Lower lobe of right lung (tissue), 2 donors: ENCODE results near the gene STARD8. TPM values are rescaled to one million over a fixed set of nuclear protein-coding genes. Genes with fewer than 3 reads are reported as not detected.

Experiments used
- ATAC-seq, 2 donors: fragments of 200-7000 bp; cut with Tn5 transposase; one replicate each; pipeline ENCODE4 v1.9.1; 2020 to 2022; ENCODE audit warnings: mild to moderate bottlenecking in 2 of 2, moderate library complexity in 2 of 2
- DNase-seq: peaks from one replicate; pipeline ENCODE4 v3.0.0-alpha.2; 2020
- H3K27ac ChIP-seq: fragments of 200-600 bp; one replicate; pipeline ENCODE4 v1.8.0; 2022
- H3K27me3 ChIP-seq: fragments of 200-600 bp; one replicate; pipeline ENCODE4 v1.8.0; 2022; ENCODE audit warnings: low read depth
- H3K36me3 ChIP-seq: fragments of 200-600 bp; one replicate; pipeline ENCODE4 v1.8.0; 2022; ENCODE audit warnings: mild to moderate bottlenecking
- H3K4me1 ChIP-seq: fragments of 200-600 bp; one replicate; pipeline ENCODE4 v1.8.0; 2022
- H3K4me3 ChIP-seq: fragments of 200-600 bp; one replicate; pipeline ENCODE4 v1.8.0; 2022; ENCODE audit warnings: mild to moderate bottlenecking
- H3K9me3 ChIP-seq: fragments of 200-600 bp; one replicate; pipeline ENCODE4 v1.8.0; 2022
- intact Hi-C: fragments of 100-400 bp; cut with DNase I; formaldehyde crosslinking; loops from one replicate; pipeline ENCODE4 v1.11.0; 2022
- total RNA-seq: library from RNA; stranded (reverse); fragmentation: NEBNext Ultra II Directional; extraction: Animal tissue kit (Norgen Biotek cat#: 25700); gene quantifications from one replicate; pipeline ENCODE4 v1.2.1, GENCODE V29; 2021
- TF ChIP-seq, protein P1 (sequence below): fragments of 200-600 bp; IDR thresholded peaks from one replicate; pipeline ENCODE4 v1.8.0; 2022; ENCODE audit warnings: antibody characterized with exemption, mild to moderate bottlenecking
- donor health status: DM: no; HTN: yes; CAD: no; lungs with severe emphysema.

Gene STARD8
- total RNA-seq, 1 donor from 2014 or later, result 36.5 TPM

DNA sequence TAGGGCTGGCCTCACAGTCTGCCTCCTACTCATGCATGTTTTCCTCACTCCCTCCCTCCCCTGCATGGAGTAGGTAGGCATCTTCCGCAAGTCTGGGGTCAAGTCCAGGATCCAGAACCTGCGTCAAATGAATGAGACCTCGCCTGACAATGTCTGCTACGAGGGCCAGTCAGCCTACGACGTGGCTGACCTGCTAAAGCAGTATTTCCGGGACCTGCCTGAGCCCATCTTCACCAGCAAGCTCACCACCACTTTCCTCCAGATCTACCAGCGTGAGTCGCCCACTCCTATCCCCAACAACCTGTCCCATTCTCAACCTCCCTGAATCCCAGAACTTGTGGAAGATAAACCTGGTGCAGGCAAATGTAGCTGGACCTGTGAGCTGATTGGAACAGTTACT is 73.4 kb downstream of the STARD8 start:
- DNase-seq (no peak), ATAC-seq (no peak)
- Histone ChIP-seq H3K9me3 (no peaks in the 10 kb centered on the region), H3K4me1 (no peaks in the 10 kb centered on the region), H3K27ac (no peak overlapping the region), H3K27me3 (no peaks in the 10 kb centered on the region), H3K36me3 (peaks cover 80% of the 10 kb centered on the region), H3K4me3 (no peak overlapping the region)
- TF ChIP-seq, protein P1, sequence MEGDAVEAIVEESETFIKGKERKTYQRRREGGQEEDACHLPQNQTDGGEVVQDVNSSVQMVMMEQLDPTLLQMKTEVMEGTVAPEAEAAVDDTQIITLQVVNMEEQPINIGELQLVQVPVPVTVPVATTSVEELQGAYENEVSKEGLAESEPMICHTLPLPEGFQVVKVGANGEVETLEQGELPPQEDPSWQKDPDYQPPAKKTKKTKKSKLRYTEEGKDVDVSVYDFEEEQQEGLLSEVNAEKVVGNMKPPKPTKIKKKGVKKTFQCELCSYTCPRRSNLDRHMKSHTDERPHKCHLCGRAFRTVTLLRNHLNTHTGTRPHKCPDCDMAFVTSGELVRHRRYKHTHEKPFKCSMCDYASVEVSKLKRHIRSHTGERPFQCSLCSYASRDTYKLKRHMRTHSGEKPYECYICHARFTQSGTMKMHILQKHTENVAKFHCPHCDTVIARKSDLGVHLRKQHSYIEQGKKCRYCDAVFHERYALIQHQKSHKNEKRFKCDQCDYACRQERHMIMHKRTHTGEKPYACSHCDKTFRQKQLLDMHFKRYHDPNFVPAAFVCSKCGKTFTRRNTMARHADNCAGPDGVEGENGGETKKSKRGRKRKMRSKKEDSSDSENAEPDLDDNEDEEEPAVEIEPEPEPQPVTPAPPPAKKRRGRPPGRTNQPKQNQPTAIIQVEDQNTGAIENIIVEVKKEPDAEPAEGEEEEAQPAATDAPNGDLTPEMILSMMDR, result no peak
- intact Hi-C loops, result no loop called here

DNA sequence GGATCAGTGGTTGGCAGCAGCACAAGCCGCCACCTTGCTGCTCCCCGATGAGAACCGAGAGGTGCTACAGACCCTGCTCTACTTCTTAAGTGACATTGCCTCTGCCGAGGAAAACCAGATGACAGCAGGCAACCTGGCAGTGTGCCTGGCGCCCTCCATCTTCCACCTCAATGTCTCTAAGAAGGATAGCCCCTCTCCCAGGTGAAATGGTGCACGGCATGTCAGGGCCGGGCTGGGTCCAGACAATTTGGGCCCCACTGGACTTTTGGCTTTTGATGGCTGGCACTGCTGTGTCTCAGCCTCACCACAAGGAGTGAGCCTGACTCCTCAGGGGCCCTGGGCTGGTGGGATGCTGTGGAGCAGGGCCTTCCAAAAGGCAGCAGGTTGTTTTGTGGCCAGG is 74.1 kb downstream of the STARD8 start:
- no peak overlapping the region for H3K27ac ChIP-seq
- TF ChIP-seq, protein P1, result no peak
- H3K4me3 ChIP-seq, result no peak overlapping the region
- H3K4me1 ChIP-seq, result no peaks in the 10 kb centered on the region
- H3K36me3 ChIP-seq, result peaks cover 73% of the 10 kb centered on the region
- ATAC-seq (no peak), DNase-seq (no peak)
- H3K27me3 ChIP-seq, result no peaks in the 10 kb centered on the region
- intact Hi-C loops, result no loop called here
- no peaks in the 10 kb centered on the region for H3K9me3 ChIP-seq

DNA sequence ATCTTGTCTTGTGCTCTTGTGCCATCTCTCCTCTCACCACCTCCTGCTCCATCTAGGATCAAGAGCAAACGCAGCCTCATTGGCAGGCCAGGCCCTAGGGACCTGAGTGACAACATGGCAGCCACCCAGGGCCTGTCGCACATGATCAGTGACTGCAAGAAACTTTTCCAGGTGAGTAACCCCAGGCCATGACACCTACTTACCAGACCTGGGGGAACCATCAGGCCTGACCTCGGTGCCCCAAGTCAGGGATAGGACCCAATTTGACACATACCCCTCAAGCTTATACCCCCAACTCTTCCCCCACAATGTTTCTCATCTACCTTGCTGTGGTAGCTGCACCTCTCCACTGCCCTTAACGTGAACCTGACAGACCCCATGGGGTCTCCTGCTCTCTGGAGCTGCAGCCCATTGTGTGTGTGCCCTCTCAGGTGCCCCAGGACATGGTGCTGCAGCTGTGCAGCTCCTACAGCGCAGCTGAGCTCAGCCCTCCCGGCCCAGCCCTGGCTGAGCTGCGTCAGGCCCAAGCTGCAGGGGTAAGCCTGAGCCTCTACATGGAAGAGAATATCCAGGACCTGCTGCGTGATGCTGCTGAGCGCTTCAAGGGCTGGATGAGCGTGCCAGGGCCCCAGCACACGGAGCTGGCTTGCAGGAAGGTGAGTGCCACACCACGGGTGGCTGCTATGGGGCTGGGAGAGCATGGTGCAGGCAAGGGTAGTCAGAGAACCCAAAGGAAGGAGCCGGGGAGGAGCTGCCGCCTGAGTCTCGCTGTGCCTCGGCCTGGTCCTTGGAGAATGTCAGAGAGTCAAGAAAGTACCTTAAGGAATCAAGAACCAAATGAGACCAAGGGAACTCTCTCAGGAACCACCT is 74.8 kb downstream of the STARD8 start:
- no peak overlapping the region for H3K27ac ChIP-seq
- TF ChIP-seq, protein P1, result no peak
- H3K9me3 ChIP-seq, result no peaks in the 10 kb centered on the region
- H3K27me3 ChIP-seq, result no peaks in the 10 kb centered on the region
- H3K4me3 ChIP-seq, result no peak overlapping the region
- ATAC-seq (no peak), DNase-seq (no peak)
- H3K36me3 ChIP-seq, result peaks cover 71% of the 10 kb centered on the region
- H3K4me1 ChIP-seq, result no peaks in the 10 kb centered on the region
- intact Hi-C loops, result no loop called here

DNA sequence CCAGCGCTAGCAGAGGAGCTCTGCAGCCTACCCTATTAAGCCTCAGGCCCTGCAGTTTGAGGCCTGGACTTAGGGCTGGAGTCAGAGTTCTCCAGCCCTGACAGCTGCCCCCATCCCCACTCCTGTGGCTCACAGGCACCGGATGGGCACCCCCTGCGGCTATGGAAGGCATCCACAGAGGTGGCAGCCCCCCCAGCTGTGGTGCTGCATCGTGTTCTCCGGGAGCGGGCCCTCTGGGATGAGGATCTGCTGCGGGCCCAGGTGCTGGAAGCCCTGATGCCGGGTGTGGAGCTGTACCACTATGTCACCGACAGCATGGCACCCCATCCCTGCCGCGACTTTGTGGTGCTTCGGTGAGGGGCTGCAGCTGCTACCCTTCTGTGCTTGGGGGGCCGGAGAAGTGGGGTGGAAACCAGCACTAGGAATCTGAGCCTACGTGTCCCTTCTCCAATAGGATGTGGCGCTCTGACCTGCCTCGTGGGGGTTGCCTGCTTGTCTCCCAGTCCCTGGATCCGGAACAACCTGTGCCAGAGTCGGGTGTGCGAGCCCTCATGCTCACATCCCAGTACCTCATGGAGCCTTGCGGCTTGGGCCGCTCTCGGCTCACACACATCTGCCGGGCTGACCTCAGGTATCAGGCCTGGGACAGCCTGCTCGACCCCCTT is 76.2 kb downstream of the STARD8 start:
- TF ChIP-seq, protein P1, result no peak
- intact Hi-C loops, result no loop called here
- peaks cover 57% of the 10 kb centered on the region for H3K36me3 ChIP-seq
- DNase-seq (no peak), ATAC-seq (no peak)
- H3K27ac ChIP-seq, result no peak overlapping the region
- no peaks in the 10 kb centered on the region for H3K4me1 ChIP-seq
- no peak overlapping the region for H3K4me3 ChIP-seq
- no peaks in the 10 kb centered on the region for H3K27me3 ChIP-seq
- H3K9me3 ChIP-seq, result no peaks in the 10 kb centered on the region

DNA sequence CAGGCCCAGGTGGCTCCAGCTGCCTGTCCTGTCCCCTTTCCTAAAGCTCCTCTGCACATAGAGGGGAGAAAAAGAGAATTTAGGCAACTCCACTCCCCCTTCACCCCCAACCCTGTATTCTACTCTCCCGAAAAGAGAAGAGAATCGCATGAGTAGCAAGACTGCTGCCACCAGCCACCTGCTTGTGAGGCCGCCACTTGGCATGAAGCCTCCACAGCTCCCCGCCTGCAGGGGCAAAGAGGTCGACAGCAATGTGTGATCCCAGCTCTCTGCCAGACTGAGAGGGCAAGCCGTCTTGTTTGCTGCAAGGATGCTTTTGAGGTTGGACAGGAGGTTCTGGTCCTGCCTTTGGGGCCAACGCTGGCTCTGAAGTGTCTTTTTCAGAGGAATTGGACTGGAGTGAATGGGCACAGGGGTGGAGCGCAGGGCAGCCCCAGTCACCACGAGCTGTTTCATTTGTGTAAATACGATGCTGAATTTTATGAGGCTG is 77.1 kb downstream of the STARD8 start:
- H3K27me3 ChIP-seq, result no peaks in the 10 kb centered on the region
- peaks cover 49% of the 10 kb centered on the region for H3K36me3 ChIP-seq
- no peak for DNase-seq
- TF ChIP-seq, protein P1, result no peak
- no peak for ATAC-seq
- H3K9me3 ChIP-seq, result no peaks in the 10 kb centered on the region
- H3K27ac ChIP-seq, result no peak overlapping the region
- H3K4me3 ChIP-seq, result no peak overlapping the region
- H3K4me1 ChIP-seq, result no peaks in the 10 kb centered on the region
- intact Hi-C loops, result no loop called here
